Effector memory CD4-positive, alpha-beta T cell (primary cell): ENCODE measurements around the gene SF3A1.

Experiments used
- DNase-seq, 3 donors: peaks; one replicate each; pipeline ENCODE4 v3.0.0-alpha.2; 2020
- H3K27ac ChIP-seq: 2 replicates; pipeline ENCODE4 v1.7.0; 2013; ENCODE audit warnings: mild to moderate bottlenecking, low read length, moderate library complexity; ENCODE audit not compliant: insufficient read depth, poor library complexity, severe bottlenecking
- H3K27me3 ChIP-seq: replicated peaks from 2 replicates; pipeline ENCODE4 v1.7.0; 2013; ENCODE audit warnings: mild to moderate bottlenecking, low read length; ENCODE audit not compliant: insufficient read depth, control insufficient read depth, poor library complexity, severe bottlenecking
- H3K36me3 ChIP-seq: 2 replicates; pipeline ENCODE4 v1.7.0; 2013; ENCODE audit warnings: mild to moderate bottlenecking, low read length, moderate library complexity; ENCODE audit not compliant: control insufficient read depth, insufficient read depth
- H3K4me1 ChIP-seq: 2 replicates; pipeline ENCODE4 v1.7.0; 2013; ENCODE audit warnings: low read length, mild to moderate bottlenecking; ENCODE audit not compliant: control insufficient read depth, insufficient read depth, poor library complexity, severe bottlenecking
- H3K4me3 ChIP-seq: 2 replicates; pipeline ENCODE4 v1.7.0; 2013; ENCODE audit warnings: low read length, low read depth, mild to moderate bottlenecking; ENCODE audit not compliant: insufficient read depth, poor library complexity, severe bottlenecking
- H3K9me3 ChIP-seq: 2 replicates; pipeline ENCODE4 v1.7.0; 2013; ENCODE audit warnings: mild to moderate bottlenecking, low read length, moderate library complexity; ENCODE audit not compliant: control insufficient read depth

SF3A1 gene

GRCh38 chr22:30398685-30399680 lies 42.3 kb upstream of the SF3A1 start:
- H3K9me3 ChIP-seq, result no peaks in the 10 kb centered on the region
- H3K4me3 ChIP-seq, result no peak overlapping the region
- H3K27me3 ChIP-seq, result no peaks in the 10 kb centered on the region
- H3K36me3 ChIP-seq, result no peaks in the 10 kb centered on the region
- H3K27ac ChIP-seq, result no peak overlapping the region
- peaks cover 15% of the 10 kb centered on the region for H3K4me1 ChIP-seq
- DNase-seq, result no peak

GRCh38 chr22:30397656-30398635 lies 41.3 kb upstream of the SF3A1 start:
- Histone ChIP-seq H3K36me3 (no peaks in the 10 kb centered on the region), H3K27ac (no peak overlapping the region), H3K9me3 (no peaks in the 10 kb centered on the region), H3K4me1 (peaks cover 15% of the 10 kb centered on the region), H3K27me3 (no peaks in the 10 kb centered on the region), H3K4me3 (peak overlapping the region; percentile 60)
- no peak for DNase-seq

- H3K9me3 ChIP-seq, result no peaks in the 10 kb centered on the region
- no peaks in the 10 kb centered on the region for H3K36me3 ChIP-seq
- no peak within 1 kb of the TSS for H3K27ac ChIP-seq
- H3K4me3 ChIP-seq, result peak within 1 kb of the TSS; percentile 60
- no peaks in the 10 kb centered on the region for H3K27me3 ChIP-seq
- DNase-seq, result peak; percentile 33 to 47 (median 37)
- peaks cover 15% of the 10 kb centered on the region for H3K4me1 ChIP-seq
Measured at GRCh38 chr22:30396871-30397655, 40.4 kb upstream of the SF3A1 start, which contains the start of gene SEC14L2. SEC14L2 (plus strand) TSS chr22:30397018; CDS start chr22:30397117, 99 bp downstream.

- H3K4me3 ChIP-seq, result no peak overlapping the region
- no peaks in the 10 kb centered on the region for H3K27me3 ChIP-seq
- H3K36me3 ChIP-seq, result no peaks in the 10 kb centered on the region
- H3K27ac ChIP-seq, result no peak overlapping the region
- no peaks in the 10 kb centered on the region for H3K9me3 ChIP-seq
- peaks cover 15% of the 10 kb centered on the region for H3K4me1 ChIP-seq
- no peak for DNase-seq
Measured at GRCh38 chr22:30393885-30394284, 37.2 kb upstream of the SF3A1 start.

- H3K4me1 ChIP-seq, result peaks cover 15% of the 10 kb centered on the region
- no peak overlapping the region for H3K4me3 ChIP-seq
Measured at GRCh38 chr22:30393322-30393680, 36.6 kb upstream of the SF3A1 start.

GRCh38 chr22:30392661-30393321 lies 36.1 kb upstream of the SF3A1 start:
- no peak overlapping the region for H3K4me3 ChIP-seq
- no peak for DNase-seq

More at GRCh38 chr22:30393322-30393680, 36.6 kb upstream of the SF3A1 start:
- no peak for DNase-seq
- Histone ChIP-seq H3K27me3 (no peaks in the 10 kb centered on the region), H3K9me3 (no peaks in the 10 kb centered on the region), H3K36me3 (no peaks in the 10 kb centered on the region), H3K27ac (no peak overlapping the region)

GRCh38 chr22:30390974-30391691 lies 34.4 kb upstream of the SF3A1 start:
- Histone ChIP-seq H3K36me3 (no peaks in the 10 kb centered on the region), H3K9me3 (no peaks in the 10 kb centered on the region), H3K27me3 (no peaks in the 10 kb centered on the region), H3K27ac (no peak overlapping the region), H3K4me3 (no peak overlapping the region), H3K4me1 (peaks cover 9% of the 10 kb centered on the region)
- peak; percentile 57 to 60 (median 58) for DNase-seq

More at GRCh38 chr22:30392661-30393321, 36.1 kb upstream of the SF3A1 start:
- Histone ChIP-seq H3K4me1 (peaks cover 13% of the 10 kb centered on the region), H3K36me3 (no peaks in the 10 kb centered on the region), H3K9me3 (no peaks in the 10 kb centered on the region), H3K27me3 (no peaks in the 10 kb centered on the region), H3K27ac (no peak overlapping the region)

- Histone ChIP-seq H3K9me3 (no peaks in the 10 kb centered on the region), H3K4me3 (peak within 1 kb of the TSS; percentile 32), H3K36me3 (no peaks in the 10 kb centered on the region), H3K27ac (no peak within 1 kb of the TSS), H3K27me3 (no peaks in the 10 kb centered on the region), H3K4me1 (peaks cover 8% of the 10 kb centered on the region)
- DNase-seq, result peak; percentile 62 to 73 (median 71)
Measured at GRCh38 chr22:30386960-30387827, 30.5 kb upstream of the SF3A1 start, which contains the start of gene RNF215. RNF215 (minus strand) TSS chr22:30387411; CDS start chr22:30387313, 98 bp downstream.
